ENCODE measurements around the gene HMCN1.
A peak's percentile ranks its signal among the peaks of the same experiment; 100 is the strongest.
"Not testable (repeated sequence)": the region's sequence is repeated elsewhere in the genome, so short reads cannot be mapped to it uniquely, and the experiment has no call there.

Gene HMCN1

GRCh38 chr1:186206048-186206570 lies 471.9 kb downstream of the HMCN1 start:
- DNase-seq (ENCODE audit: low spot score): peak; percentile 29

- DNase-seq (ENCODE audit: low spot score): no peak
These were observed 473.3 kb downstream of the HMCN1 start for GRCh38 chr1:186207391-186208085.

GRCh38 chr1:186208405-186209129 lies 474.4 kb downstream of the HMCN1 start:
- DNase-seq (ENCODE audit: low spot score): no peak

- no peak for DNase-seq (ENCODE audit: low spot score)
These were observed 476.1 kb downstream of the HMCN1 start for GRCh38 chr1:186210258-186210657.

- DNase-seq (ENCODE audit: low spot score): not testable (repeated sequence)
These were observed 477.4 kb downstream of the HMCN1 start for GRCh38 chr1:186211583-186211982.

- DNase-seq (ENCODE audit: low spot score): peak; percentile 72
These were observed 478.5 kb downstream of the HMCN1 start for GRCh38 chr1:186212568-186213224.

GRCh38 chr1:186213225-186213607 lies 479.0 kb downstream of the HMCN1 start:
- DNase-seq (ENCODE audit: low spot score): no peak

- DNase-seq (ENCODE audit: low spot score): no peak
These were observed 480.6 kb downstream of the HMCN1 start for GRCh38 chr1:186214791-186215190.

GRCh38 chr1:186215636-186216035 lies 481.4 kb downstream of the HMCN1 start:
- DNase-seq (ENCODE audit: low spot score): no peak

GRCh38 chr1:186218654-186219352 lies 484.6 kb downstream of the HMCN1 start:
- DNase-seq (ENCODE audit: low spot score): no peak

- DNase-seq (ENCODE audit: low spot score): no peak
These were observed 485.9 kb downstream of the HMCN1 start for GRCh38 chr1:186220067-186220466.

- no peak for DNase-seq (ENCODE audit: low spot score)
These were observed 486.7 kb downstream of the HMCN1 start for GRCh38 chr1:186220911-186221310.

- no peak for DNase-seq (ENCODE audit: low spot score)
These were observed 490.9 kb downstream of the HMCN1 start for GRCh38 chr1:186225096-186225495.

- DNase-seq (ENCODE audit: low spot score): no peak
These were observed 494.6 kb downstream of the HMCN1 start for GRCh38 chr1:186228749-186229148.

- no peak for DNase-seq (ENCODE audit: low spot score)
These were observed 497.8 kb downstream of the HMCN1 start for GRCh38 chr1:186231861-186232436.

- DNase-seq (ENCODE audit: low spot score): no peak
These were observed 500.9 kb downstream of the HMCN1 start for GRCh38 chr1:186234976-186235686.

GRCh38 chr1:186235696-186236095 lies 501.5 kb downstream of the HMCN1 start:
- DNase-seq (ENCODE audit: low spot score): no peak

GRCh38 chr1:186236921-186237320 lies 502.7 kb downstream of the HMCN1 start:
- no peak for DNase-seq (ENCODE audit: low spot score)

GRCh38 chr1:186239171-186239570 lies 505.0 kb downstream of the HMCN1 start:
- no peak for DNase-seq (ENCODE audit: low spot score)

GRCh38 chr1:186240436-186240835 lies 506.2 kb downstream of the HMCN1 start:
- DNase-seq (ENCODE audit: low spot score): no peak

Data from iPS-NIHi11 (cell line).